Karpas-422 (cell line): ENCODE measurements around the gene HIVEP3. TPM values are rescaled to one million over a fixed set of nuclear protein-coding genes. Genes with fewer than 3 reads are reported as not detected.

Source experiments
- DNase-seq: peaks from one replicate; pipeline ENCODE4 v3.0.0-alpha.2; 2015
- H2AFZ ChIP-seq: fragments of 200-600 bp; sonication (generic); 2 replicates; pipeline ENCODE4 v1.6.1; 2014; ENCODE audit warnings: antibody characterized with exemption, low read length, mixed read lengths
- H3K27ac ChIP-seq: fragments of 200-600 bp; sonication (generic); 2 replicates; pipeline ENCODE4 v1.5.1; 2014; ENCODE audit warnings: mild to moderate bottlenecking, low read length, moderate library complexity
- H3K27me3 ChIP-seq: fragments of 200-600 bp; sonication (generic); 2 replicates; pipeline ENCODE4 v1.6.1; 2014; ENCODE audit warnings: low read length, mixed read lengths
- H3K36me3 ChIP-seq: fragments of 200-600 bp; sonication (generic); 2 replicates; pipeline ENCODE4 v1.6.1; 2014; ENCODE audit warnings: low read length, mixed read lengths; ENCODE audit not compliant: insufficient read depth
- H3K4me1 ChIP-seq: fragments of 200-600 bp; sonication (generic); 2 replicates; pipeline ENCODE4 v1.6.1; 2014; ENCODE audit warnings: mild to moderate bottlenecking, low read length, mixed read lengths
- H3K4me2 ChIP-seq: fragments of 200-600 bp; sonication (generic); 2 replicates; pipeline ENCODE4 v1.6.1; 2014; ENCODE audit warnings: low read length, low read depth, mild to moderate bottlenecking; ENCODE audit not compliant: poor library complexity, severe bottlenecking
- H3K4me3 ChIP-seq: fragments of 200-600 bp; sonication (generic); 2 replicates; pipeline ENCODE4 v1.5.1; 2014; ENCODE audit warnings: mild to moderate bottlenecking, antibody characterized with exemption, low read length, mixed read lengths
- H3K79me2 ChIP-seq: fragments of 200-600 bp; sonication (generic); 2 replicates; pipeline ENCODE4 v1.6.1; 2014; ENCODE audit warnings: mild to moderate bottlenecking, low read length, mixed read lengths
- H3K9ac ChIP-seq: fragments of 200-600 bp; sonication (generic); 2 replicates; pipeline ENCODE4 v1.6.0; 2014; ENCODE audit warnings: low read length
- H3K9me2 ChIP-seq: fragments of 200-600 bp; sonication (generic), shearing (Covaris generic); replicated peaks from 2 replicates; pipeline ENCODE4 v1.6.0; 2014; ENCODE audit warnings: mild to moderate bottlenecking, low read length, moderate library complexity; ENCODE audit not compliant: insufficient read depth
- H3K9me3 ChIP-seq: fragments of 300-700, 200-600 bp; sonication (generic); 2 replicates; pipeline ENCODE4 v1.6.1; 2014; ENCODE audit warnings: low read length, mixed read lengths
- H4K20me1 ChIP-seq: fragments of 200-600 bp; sonication (generic); 2 replicates; pipeline ENCODE4 v1.6.1; 2014; ENCODE audit warnings: mild to moderate bottlenecking, antibody characterized with exemption, low read length, low read depth; ENCODE audit not compliant: insufficient read depth
- total RNA-seq: library from RNA; depleted of rRNA; stranded (reverse); fragments of >200 nt; shearing (Covaris generic); gene quantifications from 2 replicates; pipeline ENCODE4 v1.2.3, GENCODE V29; 2014; ENCODE audit warnings: low replicate concordance

The HIVEP3 gene
- total RNA-seq, 1 experiment from 2014 or later, result 1.3 TPM

DNA sequence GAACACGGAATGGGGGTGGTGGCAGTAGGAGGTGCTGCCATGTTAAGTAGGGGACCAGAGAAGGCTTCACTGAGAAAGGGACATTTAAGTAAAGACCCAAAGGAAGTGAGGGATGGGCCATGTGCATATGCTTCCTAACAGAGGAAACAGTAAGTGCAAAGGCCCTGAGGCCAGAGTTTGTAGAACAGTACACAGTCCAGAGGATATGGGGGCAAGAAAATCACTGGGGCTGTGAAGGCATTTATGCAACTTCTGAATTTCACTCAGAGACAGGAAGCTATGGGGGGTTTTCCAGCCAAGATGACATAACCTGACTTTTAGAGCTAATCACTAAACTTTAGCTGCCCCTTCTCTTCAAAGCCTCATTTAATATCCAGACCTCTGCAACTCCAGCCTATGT is 231.7 kb downstream of the HIVEP3 start:
- H3K4me1 ChIP-seq, result peaks cover 8% of the 10 kb centered on the region
- no peaks in the 10 kb centered on the region for H3K9me3 ChIP-seq
- H3K9ac ChIP-seq, result no peak overlapping the region
- no peak for DNase-seq
- H4K20me1 ChIP-seq, result no peaks in the 10 kb centered on the region
- no peak overlapping the region for H3K4me2 ChIP-seq
- H3K27me3 ChIP-seq, result no peaks in the 10 kb centered on the region
- no peaks in the 10 kb centered on the region for H3K79me2 ChIP-seq
- H3K9me2 ChIP-seq, result no peaks in the 10 kb centered on the region
- no peaks in the 10 kb centered on the region for H3K36me3 ChIP-seq
- H3K4me3 ChIP-seq, result no peak overlapping the region
- no peak overlapping the region for H2AFZ ChIP-seq
- no peak overlapping the region for H3K27ac ChIP-seq

GRCh38 chr1:41683681-41684500 is 234.8 kb downstream of the HIVEP3 start:
- no peak overlapping the region for H3K4me2 ChIP-seq
- no peaks in the 10 kb centered on the region for H4K20me1 ChIP-seq
- H3K36me3 ChIP-seq, result no peaks in the 10 kb centered on the region
- H3K9ac ChIP-seq, result no peak overlapping the region
- H3K9me2 ChIP-seq, result no peaks in the 10 kb centered on the region
- H3K79me2 ChIP-seq, result no peaks in the 10 kb centered on the region
- no peak overlapping the region for H3K27ac ChIP-seq
- H3K27me3 ChIP-seq, result no peaks in the 10 kb centered on the region
- H2AFZ ChIP-seq, result no peak overlapping the region
- peaks cover 11% of the 10 kb centered on the region for H3K4me1 ChIP-seq
- no peak for DNase-seq
- no peak overlapping the region for H3K4me3 ChIP-seq
- no peaks in the 10 kb centered on the region for H3K9me3 ChIP-seq

GRCh38 chr1:41682845-41683625 is 235.7 kb downstream of the HIVEP3 start:
- Histone ChIP-seq H3K79me2 (no peaks in the 10 kb centered on the region), H3K9me2 (no peaks in the 10 kb centered on the region), H3K4me1 (peaks cover 19% of the 10 kb centered on the region), H3K27me3 (no peaks in the 10 kb centered on the region), H3K9ac (no peak overlapping the region), H2AFZ (no peak overlapping the region), H3K9me3 (no peaks in the 10 kb centered on the region), H4K20me1 (no peaks in the 10 kb centered on the region), H3K4me3 (no peak overlapping the region), H3K4me2 (no peak overlapping the region), H3K27ac (no peak overlapping the region), H3K36me3 (no peaks in the 10 kb centered on the region)
- DNase-seq, result no peak

- H3K79me2 ChIP-seq, result no peaks in the 10 kb centered on the region
- no peaks in the 10 kb centered on the region for H3K27me3 ChIP-seq
- no peaks in the 10 kb centered on the region for H3K9me3 ChIP-seq
- no peak overlapping the region for H3K27ac ChIP-seq
- no peaks in the 10 kb centered on the region for H3K36me3 ChIP-seq
- H2AFZ ChIP-seq, result no peak overlapping the region
- no peaks in the 10 kb centered on the region for H3K9me2 ChIP-seq
- H3K4me3 ChIP-seq, result no peak overlapping the region
- no peak for DNase-seq
- no peak overlapping the region for H3K4me2 ChIP-seq
- H4K20me1 ChIP-seq, result no peaks in the 10 kb centered on the region
- H3K9ac ChIP-seq, result no peak overlapping the region
- peaks cover 19% of the 10 kb centered on the region for H3K4me1 ChIP-seq
These were observed 236.6 kb downstream of the HIVEP3 start for GRCh38 chr1:41682149-41682548.

GRCh38 chr1:41681331-41682098 is 237.2 kb downstream of the HIVEP3 start:
- H2AFZ ChIP-seq, result no peak overlapping the region
- peaks cover 19% of the 10 kb centered on the region for H3K4me1 ChIP-seq
- no peaks in the 10 kb centered on the region for H4K20me1 ChIP-seq
- no peak overlapping the region for H3K4me3 ChIP-seq
- H3K79me2 ChIP-seq, result no peaks in the 10 kb centered on the region
- no peak overlapping the region for H3K4me2 ChIP-seq
- H3K9ac ChIP-seq, result no peak overlapping the region
- no peak overlapping the region for H3K27ac ChIP-seq
- no peaks in the 10 kb centered on the region for H3K27me3 ChIP-seq
- no peak for DNase-seq
- no peaks in the 10 kb centered on the region for H3K9me2 ChIP-seq
- no peaks in the 10 kb centered on the region for H3K36me3 ChIP-seq
- H3K9me3 ChIP-seq, result no peaks in the 10 kb centered on the region

- no peaks in the 10 kb centered on the region for H3K27me3 ChIP-seq
- no peak overlapping the region for H3K4me2 ChIP-seq
- H3K27ac ChIP-seq, result no peak overlapping the region
- no peaks in the 10 kb centered on the region for H3K36me3 ChIP-seq
- H2AFZ ChIP-seq, result no peak overlapping the region
- no peak overlapping the region for H3K9ac ChIP-seq
- no peaks in the 10 kb centered on the region for H3K9me2 ChIP-seq
- no peak overlapping the region for H3K4me3 ChIP-seq
- no peaks in the 10 kb centered on the region for H3K9me3 ChIP-seq
- H3K4me1 ChIP-seq, result peaks cover 19% of the 10 kb centered on the region
- no peaks in the 10 kb centered on the region for H3K79me2 ChIP-seq
- no peak for DNase-seq
- H4K20me1 ChIP-seq, result no peaks in the 10 kb centered on the region
These were observed 238.7 kb downstream of the HIVEP3 start for GRCh38 chr1:41679994-41680393.

DNA sequence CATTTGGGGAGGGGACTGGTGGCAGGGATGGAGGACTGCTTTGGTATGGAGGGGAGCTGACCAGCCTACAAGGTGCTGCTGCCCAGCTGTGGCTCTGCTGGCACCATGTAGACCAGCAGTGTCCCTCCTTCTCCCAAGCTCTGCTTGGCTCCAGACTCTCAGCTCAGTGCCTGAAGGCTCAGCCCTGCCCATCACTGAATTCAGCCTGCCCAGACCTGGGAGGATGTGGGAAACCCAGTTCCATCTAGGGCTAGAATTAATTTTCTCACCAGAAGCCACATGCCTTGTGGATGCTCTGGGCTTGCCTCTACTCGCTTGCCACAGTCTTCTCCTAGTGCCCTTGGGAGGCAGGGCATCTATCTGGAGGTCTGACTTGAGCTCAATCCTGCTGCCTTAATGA is 239.2 kb downstream of the HIVEP3 start:
- no peak overlapping the region for H2AFZ ChIP-seq
- H3K4me1 ChIP-seq, result peaks cover 19% of the 10 kb centered on the region
- no peaks in the 10 kb centered on the region for H3K9me2 ChIP-seq
- H4K20me1 ChIP-seq, result no peaks in the 10 kb centered on the region
- no peaks in the 10 kb centered on the region for H3K36me3 ChIP-seq
- no peaks in the 10 kb centered on the region for H3K27me3 ChIP-seq
- no peak overlapping the region for H3K4me2 ChIP-seq
- no peaks in the 10 kb centered on the region for H3K79me2 ChIP-seq
- H3K4me3 ChIP-seq, result no peak overlapping the region
- no peak overlapping the region for H3K27ac ChIP-seq
- H3K9ac ChIP-seq, result no peak overlapping the region
- DNase-seq, result no peak
- no peaks in the 10 kb centered on the region for H3K9me3 ChIP-seq
